ENCODE data around the gene CHCHD6.

Gene CHCHD6

GRCh38 chr3:126961191-126961790, 257.3 kb downstream of the CHCHD6 start:
- Histone ChIP-seq H3K27ac (ENCODE audit: low read length) (no peak overlapping the region), H3K36me3 (ENCODE audit: insufficient read depth, low read length) (peaks cover 14% of the 10 kb centered on the region), H4K20me1 (ENCODE audit: insufficient read depth, low read length) (no peaks in the 10 kb centered on the region; the same call in 1 of the 2 replicates), H3K9ac (ENCODE audit: low read depth, low read length) (no peak overlapping the region), H2AFZ (ENCODE audit: low read depth, low read length) (no peak overlapping the region), H3K4me2 (ENCODE audit: insufficient read depth, low read length) (no peak overlapping the region), H3K27me3 (ENCODE audit: insufficient read depth, low read length, poor library complexity) (no peaks in the 10 kb centered on the region), H3K4me1 (ENCODE audit: insufficient read depth, low read length) (no peaks in the 10 kb centered on the region), H3K4me3 (ENCODE audit: low read depth in 1 of 2, low read length in 2 of 2) (no peak overlapping the region), H3K9me3 (ENCODE audit: insufficient read depth, low read length, severe bottlenecking) (no peaks in the 10 kb centered on the region), H3K79me2 (ENCODE audit: insufficient read depth, low read length) (no peaks in the 10 kb centered on the region)
- ATAC-seq (ENCODE audit: insufficient read depth, low read depth) (no peak), DNase-seq (no peak)
- TF ChIP-seq, protein P1, sequence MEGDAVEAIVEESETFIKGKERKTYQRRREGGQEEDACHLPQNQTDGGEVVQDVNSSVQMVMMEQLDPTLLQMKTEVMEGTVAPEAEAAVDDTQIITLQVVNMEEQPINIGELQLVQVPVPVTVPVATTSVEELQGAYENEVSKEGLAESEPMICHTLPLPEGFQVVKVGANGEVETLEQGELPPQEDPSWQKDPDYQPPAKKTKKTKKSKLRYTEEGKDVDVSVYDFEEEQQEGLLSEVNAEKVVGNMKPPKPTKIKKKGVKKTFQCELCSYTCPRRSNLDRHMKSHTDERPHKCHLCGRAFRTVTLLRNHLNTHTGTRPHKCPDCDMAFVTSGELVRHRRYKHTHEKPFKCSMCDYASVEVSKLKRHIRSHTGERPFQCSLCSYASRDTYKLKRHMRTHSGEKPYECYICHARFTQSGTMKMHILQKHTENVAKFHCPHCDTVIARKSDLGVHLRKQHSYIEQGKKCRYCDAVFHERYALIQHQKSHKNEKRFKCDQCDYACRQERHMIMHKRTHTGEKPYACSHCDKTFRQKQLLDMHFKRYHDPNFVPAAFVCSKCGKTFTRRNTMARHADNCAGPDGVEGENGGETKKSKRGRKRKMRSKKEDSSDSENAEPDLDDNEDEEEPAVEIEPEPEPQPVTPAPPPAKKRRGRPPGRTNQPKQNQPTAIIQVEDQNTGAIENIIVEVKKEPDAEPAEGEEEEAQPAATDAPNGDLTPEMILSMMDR (IDR thresholded peaks at IDR 0.05; ENCODE audit: borderline replicate concordance, extremely low read depth, low read length, poor library complexity, severe bottlenecking): no peak
- no peak for TF ChIP-seq EZH2 (IDR thresholded peaks at IDR 0.05; ENCODE audit: borderline replicate concordance, low read depth, low read length, severe bottlenecking)

- no peak overlapping the region for H3K27ac ChIP-seq (ENCODE audit: low read length)
- no peaks in the 10 kb centered on the region for H3K79me2 ChIP-seq (ENCODE audit: insufficient read depth, low read length)
- no peaks in the 10 kb centered on the region for H3K27me3 ChIP-seq (ENCODE audit: insufficient read depth, low read length, poor library complexity)
- no peak overlapping the region for H2AFZ ChIP-seq (ENCODE audit: low read depth, low read length)
- no peaks in the 10 kb centered on the region for H3K9me3 ChIP-seq (ENCODE audit: insufficient read depth, low read length, severe bottlenecking)
- no peaks in the 10 kb centered on the region; the same call in 1 of the 2 replicates for H4K20me1 ChIP-seq (ENCODE audit: insufficient read depth, low read length)
- no peak overlapping the region; the same call in 1 of the 2 replicates for H3K9ac ChIP-seq (ENCODE audit: low read depth, low read length)
- H3K4me3 ChIP-seq (ENCODE audit: low read depth in 1 of 2, low read length in 2 of 2): no peak overlapping the region
- TF ChIP-seq, protein P1 (IDR thresholded peaks at IDR 0.05; ENCODE audit: borderline replicate concordance, extremely low read depth, low read length, poor library complexity, severe bottlenecking): no peak
- no peak for TF ChIP-seq EZH2 (IDR thresholded peaks at IDR 0.05; ENCODE audit: borderline replicate concordance, low read depth, low read length, severe bottlenecking)
- ATAC-seq (ENCODE audit: insufficient read depth, low read depth) (no peak), DNase-seq (no peak)
- peaks cover 14% of the 10 kb centered on the region for H3K36me3 ChIP-seq (ENCODE audit: insufficient read depth, low read length)
- H3K4me1 ChIP-seq (ENCODE audit: insufficient read depth, low read length): no peaks in the 10 kb centered on the region
- no peak overlapping the region for H3K4me2 ChIP-seq (ENCODE audit: insufficient read depth, low read length)
Measured at GRCh38 chr3:126961791-126962461, 257.9 kb downstream of the CHCHD6 start.

- ATAC-seq (ENCODE audit: insufficient read depth, low read depth): no peak
- peaks cover 14% of the 10 kb centered on the region for H3K36me3 ChIP-seq (ENCODE audit: insufficient read depth, low read length)
Measured at GRCh38 chr3:126962756-126963155, 258.7 kb downstream of the CHCHD6 start.

More at GRCh38 chr3:126962756-126963155, 258.7 kb downstream of the CHCHD6 start:
- Histone ChIP-seq H3K9ac (ENCODE audit: low read depth, low read length) (no peak overlapping the region), H3K4me2 (ENCODE audit: insufficient read depth, low read length) (no peak overlapping the region), H3K27ac (ENCODE audit: low read length) (no peak overlapping the region), H3K9me3 (ENCODE audit: insufficient read depth, low read length, severe bottlenecking) (no peaks in the 10 kb centered on the region), H3K4me1 (ENCODE audit: insufficient read depth, low read length) (no peaks in the 10 kb centered on the region), H3K4me3 (ENCODE audit: low read depth in 1 of 2, low read length in 2 of 2) (no peak overlapping the region), H4K20me1 (ENCODE audit: insufficient read depth, low read length) (peaks cover 2% of the 10 kb centered on the region; the same call in 1 of the 2 replicates), H2AFZ (ENCODE audit: low read depth, low read length) (no peak overlapping the region), H3K79me2 (ENCODE audit: insufficient read depth, low read length) (no peaks in the 10 kb centered on the region), H3K27me3 (ENCODE audit: insufficient read depth, low read length, poor library complexity) (no peaks in the 10 kb centered on the region)
- TF ChIP-seq EZH2 (IDR thresholded peaks at IDR 0.05; ENCODE audit: borderline replicate concordance, low read depth, low read length, severe bottlenecking): no peak
- TF ChIP-seq, protein P1 (IDR thresholded peaks at IDR 0.05; ENCODE audit: borderline replicate concordance, extremely low read depth, low read length, poor library complexity, severe bottlenecking): no peak
- DNase-seq: no peak

All from DND-41 (cell line).